ENCODE measurements around the gene NAA60. TPM values are rescaled to one million over a fixed set of nuclear protein-coding genes. Genes with fewer than 3 reads are reported as not detected.

Gene NAA60
- total RNA-seq: 31.0 and 36.2 TPM in 2 replicates

DNA sequence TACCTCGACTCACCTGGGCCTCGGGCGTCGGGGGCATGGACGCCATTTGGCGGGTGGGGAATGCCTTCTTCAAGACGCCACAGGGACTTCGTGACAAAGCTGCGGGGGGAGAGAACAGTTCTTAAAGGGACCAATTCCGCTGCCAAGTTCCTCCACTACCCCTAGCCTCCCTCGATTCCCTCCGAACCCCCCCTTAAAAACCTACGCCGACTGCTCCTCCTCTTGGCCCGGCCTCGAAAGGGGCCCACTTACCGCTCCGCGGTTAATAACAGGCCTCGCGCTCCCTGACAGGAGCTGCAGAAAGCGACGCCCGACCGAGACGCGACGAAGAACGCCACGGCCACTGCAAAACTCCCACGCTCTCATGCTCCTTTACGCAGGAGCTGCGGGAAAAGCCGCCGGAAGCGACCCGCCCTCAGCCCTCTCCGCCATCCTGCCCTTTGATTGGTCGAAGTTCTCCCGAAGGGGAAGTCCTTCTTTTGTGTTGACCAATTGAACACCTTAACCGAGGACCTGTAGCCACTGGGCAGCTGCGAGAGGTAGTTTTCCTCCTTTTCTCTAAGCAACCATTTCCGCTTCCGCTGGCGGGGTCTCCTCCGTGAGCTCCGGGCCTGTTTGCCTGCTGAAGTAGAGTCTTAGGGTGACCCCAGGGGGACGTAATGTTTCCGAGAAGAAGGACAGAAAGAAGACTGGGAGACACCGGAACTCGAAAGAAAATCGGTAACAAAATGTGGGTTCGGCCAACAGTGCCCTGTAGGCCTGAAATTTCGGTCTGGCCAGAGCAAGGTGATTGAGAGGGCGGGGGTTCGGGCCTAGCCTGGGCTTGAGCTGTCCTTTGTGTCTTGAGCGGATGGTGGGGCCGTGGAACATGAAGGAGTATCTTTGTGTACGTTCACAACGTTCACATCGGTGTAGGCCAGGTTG lies at the start of gene NAA60, which contains the start of gene ZNF597:
NAA60 (plus strand) TSS at position 573 of the 924 bp plus-strand sequence. CDS start 32,548 bp downstream, outside the sequence.
ZNF597 (minus strand) TSS at position 397 of the 924 bp plus-strand sequence; CDS start at position 46, 351 bp downstream.
- Mint-ChIP-seq H3K4me1 (ENCODE audit: low read depth) (peaks cover 14% of the 10 kb centered on the region), H3K27ac (peak within 1 kb of the TSS; percentile 97), H3K9me3 (peaks cover 37% of the 10 kb centered on the region), H3K4me3 (ENCODE audit: low read depth) (peak within 1 kb of the TSS; percentile 97), H3K36me3 (ENCODE audit: low read depth) (peaks cover 75% of the 10 kb centered on the region), H3K27me3 (ENCODE audit: low read depth) (no peaks in the 10 kb centered on the region)
- DNase-seq (ENCODE audit: low spot score): peak; percentile 79
- intact Hi-C loops (cut with micrococcal nuclease): loop anchor here (1.0 kb wide), 1 partner anchor 42 kb away; the partner anchor contains the start of genes ZNF174 and ZSCAN32

GRCh38 chr16:3400446-3400778 lies 43.1 kb upstream of the NAA60 start:
- Mint-ChIP-seq H3K4me3 (ENCODE audit: low read depth) (peak overlapping the region; percentile 91), H3K27me3 (ENCODE audit: low read depth) (no peaks in the 10 kb centered on the region), H3K4me1 (ENCODE audit: low read depth) (peaks cover 18% of the 10 kb centered on the region), H3K36me3 (ENCODE audit: low read depth) (peaks cover 80% of the 10 kb centered on the region), H3K9me3 (peaks cover 67% of the 10 kb centered on the region), H3K27ac (peak overlapping the region; percentile 54)
- no peak for DNase-seq (ENCODE audit: low spot score)
- intact Hi-C loops (cut with micrococcal nuclease): loop anchor here (2.0 kb wide), 2 partner anchors 100 to 166 kb away; partner anchors contain the start of genes CLUAP1 and ZNF200

DNA sequence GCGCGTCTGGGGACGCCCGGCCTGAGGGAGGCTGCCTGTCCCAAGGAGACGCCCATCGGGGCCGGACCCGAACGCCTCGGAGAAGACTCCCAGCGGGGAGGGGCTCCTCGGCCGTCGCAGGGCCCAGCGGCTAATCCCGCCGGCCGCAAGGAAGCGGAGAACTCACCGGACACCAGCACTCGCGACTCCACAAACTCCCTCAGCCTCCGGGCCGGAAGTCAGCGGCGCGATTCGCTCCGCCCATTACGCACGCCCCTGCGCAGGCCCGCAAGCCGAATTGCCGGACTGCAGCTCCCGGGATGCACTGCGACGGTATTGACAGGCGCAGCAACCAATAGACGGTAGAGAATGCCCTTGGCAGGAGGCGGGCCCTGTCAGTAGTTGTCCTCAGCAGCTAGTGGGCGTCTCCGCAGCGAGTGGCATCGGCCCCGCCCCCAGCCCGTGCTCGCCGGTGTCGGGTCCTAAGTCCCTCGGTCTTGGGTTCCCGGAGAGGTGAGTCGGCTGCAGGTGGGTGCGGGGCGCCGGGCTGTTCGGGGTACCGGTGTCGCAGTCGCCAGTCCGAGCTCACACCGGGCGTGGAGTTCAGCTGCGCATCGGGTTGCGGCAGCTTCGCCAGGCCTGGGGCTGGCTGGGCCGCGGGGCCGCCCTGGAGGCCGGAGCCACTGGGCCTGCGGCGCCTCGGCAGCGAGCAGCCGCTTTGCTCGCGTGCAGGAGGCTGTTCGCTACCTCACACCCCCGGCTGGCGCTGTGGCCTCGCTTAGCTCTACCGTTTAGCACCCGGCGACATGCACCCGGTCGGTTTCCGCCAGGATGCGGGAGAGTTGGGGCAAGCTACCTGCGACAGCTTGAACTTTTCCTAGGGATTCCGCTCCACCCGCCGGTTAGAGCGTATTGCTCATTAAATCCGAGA lies 42.4 kb upstream of the NAA60 start, which contains the start of the genes ZNF174 and ZSCAN32:
ZNF174 (plus strand) TSS at position 437 of the 910 bp plus-strand sequence. CDS start 790 bp downstream, outside the sequence.
ZSCAN32 (minus strand) TSS at position 226 of the 910 bp plus-strand sequence. CDS start 3,447 bp downstream, outside the sequence.
- H3K27ac Mint-ChIP-seq: peak within 1 kb of the TSS; percentile 76
- peak within 1 kb of the TSS; percentile 91 for H3K4me3 Mint-ChIP-seq (ENCODE audit: low read depth)
- intact Hi-C loops (cut with micrococcal nuclease): loop anchor here (1.0 to 2.0 kb wide), 7 partner anchors 42 to 166 kb away; partner anchors contain the start of genes CLUAP1, NAA60, TIGD7 and ZNF200
- peaks cover 70% of the 10 kb centered on the region for H3K9me3 Mint-ChIP-seq
- peaks cover 18% of the 10 kb centered on the region for H3K4me1 Mint-ChIP-seq (ENCODE audit: low read depth)
- H3K27me3 Mint-ChIP-seq (ENCODE audit: low read depth): no peaks in the 10 kb centered on the region
- peaks cover 80% of the 10 kb centered on the region for H3K36me3 Mint-ChIP-seq (ENCODE audit: low read depth)
- peak; percentile 99 for DNase-seq (ENCODE audit: low spot score)

DNA sequence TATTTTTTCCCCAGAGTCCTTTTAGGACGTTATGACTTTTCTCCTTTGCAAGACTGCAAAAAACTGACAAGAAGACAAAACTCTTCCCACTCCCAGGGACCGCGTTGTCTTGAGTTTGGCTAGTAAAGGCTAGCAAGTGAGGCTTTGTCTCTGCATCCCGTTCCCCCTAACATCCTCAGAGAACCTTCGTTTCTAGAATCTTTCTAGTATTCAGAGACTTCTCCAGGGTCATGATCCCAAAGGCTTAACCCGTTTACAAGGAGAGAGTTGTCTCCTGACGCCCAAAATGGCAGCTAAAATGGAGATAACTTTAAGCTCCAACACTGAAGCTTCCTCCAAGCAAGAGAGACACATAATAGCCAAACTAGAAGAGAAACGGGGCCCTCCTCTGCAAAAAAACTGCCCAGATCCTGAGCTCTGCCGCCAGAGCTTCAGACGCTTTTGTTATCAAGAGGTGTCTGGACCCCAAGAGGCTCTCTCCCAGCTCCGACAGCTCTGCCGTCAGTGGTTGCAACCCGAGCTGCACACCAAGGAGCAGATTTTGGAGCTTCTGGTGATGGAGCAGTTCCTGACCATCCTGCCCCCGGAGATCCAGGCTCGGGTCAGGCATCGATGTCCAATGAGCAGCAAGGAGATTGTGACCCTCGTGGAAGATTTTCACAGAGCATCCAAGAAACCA lies 41.6 kb upstream of the NAA60 start:
- H3K27me3 Mint-ChIP-seq (ENCODE audit: low read depth): no peaks in the 10 kb centered on the region
- peak overlapping the region; percentile 91 for H3K4me3 Mint-ChIP-seq (ENCODE audit: low read depth)
- peak overlapping the region; percentile 76 for H3K27ac Mint-ChIP-seq
- DNase-seq (ENCODE audit: low spot score): no peak
- peaks cover 80% of the 10 kb centered on the region for H3K36me3 Mint-ChIP-seq (ENCODE audit: low read depth)
- H3K9me3 Mint-ChIP-seq: peaks cover 70% of the 10 kb centered on the region
- H3K4me1 Mint-ChIP-seq (ENCODE audit: low read depth): peaks cover 18% of the 10 kb centered on the region
- intact Hi-C loops (cut with micrococcal nuclease): loop anchor here (1.0 to 2.0 kb wide), 7 partner anchors 41 to 167 kb away; partner anchors contain the start of genes CLUAP1, NAA60, TIGD7 and ZNF200

- Mint-ChIP-seq H3K4me1 (ENCODE audit: low read depth) (peaks cover under 1% of the 10 kb centered on the region), H3K9me3 (peaks cover 85% of the 10 kb centered on the region), H3K27me3 (ENCODE audit: low read depth) (no peaks in the 10 kb centered on the region), H3K27ac (no peak overlapping the region), H3K36me3 (ENCODE audit: low read depth) (peaks cover 71% of the 10 kb centered on the region), H3K4me3 (ENCODE audit: low read depth) (no peak overlapping the region)
- DNase-seq (ENCODE audit: low spot score): no peak
- intact Hi-C loops (cut with micrococcal nuclease): no loop called here
Measured at GRCh38 chr16:3408561-3409197, 34.8 kb upstream of the NAA60 start.

GRCh38 chr16:3413730-3414379 lies 29.6 kb upstream of the NAA60 start:
- Mint-ChIP-seq H3K36me3 (ENCODE audit: low read depth) (peaks cover 22% of the 10 kb centered on the region), H3K27me3 (ENCODE audit: low read depth) (no peaks in the 10 kb centered on the region), H3K27ac (no peak overlapping the region), H3K4me3 (ENCODE audit: low read depth) (no peak overlapping the region), H3K9me3 (peaks cover 67% of the 10 kb centered on the region), H3K4me1 (ENCODE audit: low read depth) (no peaks in the 10 kb centered on the region)
- intact Hi-C loops (cut with micrococcal nuclease): no loop called here
- DNase-seq (ENCODE audit: low spot score): no peak

DNA sequence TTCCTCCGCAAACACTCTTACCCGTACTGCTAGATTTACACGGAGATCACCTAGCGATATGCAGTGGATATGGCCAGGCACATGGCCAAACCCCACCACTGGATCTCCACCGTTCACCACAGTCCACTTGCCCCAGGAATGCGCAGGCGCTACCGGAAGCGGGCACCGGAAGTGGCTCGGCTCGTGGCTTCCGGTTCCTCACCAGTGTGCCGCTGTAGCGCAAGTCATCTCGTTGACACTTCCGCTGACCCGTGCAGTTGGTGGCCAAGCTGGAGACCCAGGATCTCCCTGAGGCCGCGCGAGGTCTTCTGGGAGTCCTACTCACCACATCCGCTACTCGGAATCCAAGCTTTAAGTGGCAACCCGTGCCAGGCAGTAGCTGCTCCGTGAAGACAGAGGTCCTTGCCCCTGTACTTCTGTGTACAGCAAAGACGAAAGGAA lies 11.7 kb upstream of the NAA60 start:
- no peak overlapping the region for H3K27ac Mint-ChIP-seq
- intact Hi-C loops (cut with micrococcal nuclease): no loop called here
- no peak overlapping the region for H3K4me3 Mint-ChIP-seq (ENCODE audit: low read depth)
- H3K9me3 Mint-ChIP-seq: peaks cover 28% of the 10 kb centered on the region
- peaks cover 47% of the 10 kb centered on the region for H3K36me3 Mint-ChIP-seq (ENCODE audit: low read depth)
- H3K4me1 Mint-ChIP-seq (ENCODE audit: low read depth): peaks cover 13% of the 10 kb centered on the region
- peak; percentile 20 for DNase-seq (ENCODE audit: low spot score)
- no peaks in the 10 kb centered on the region for H3K27me3 Mint-ChIP-seq (ENCODE audit: low read depth)

DNA sequence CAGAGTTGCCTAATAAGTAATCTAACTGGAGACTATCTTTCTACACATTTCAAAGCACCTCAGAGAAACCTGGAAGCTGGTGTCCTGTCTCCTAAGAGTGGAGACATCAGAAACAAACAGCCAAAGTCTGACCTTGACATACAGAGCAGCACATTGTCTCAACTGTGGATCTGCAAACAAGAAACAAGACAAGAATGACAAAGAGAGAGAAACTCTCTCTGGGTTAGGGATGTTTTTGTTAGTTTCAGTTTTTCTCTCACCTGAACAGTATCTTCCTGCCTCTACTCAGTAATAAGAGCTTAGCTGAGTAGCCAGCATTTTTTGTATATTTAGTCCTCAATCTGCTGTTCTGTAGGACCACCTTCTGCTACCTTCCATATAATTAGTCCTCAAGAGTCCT lies 9.1 kb upstream of the NAA60 start:
- Mint-ChIP-seq H3K27ac (no peak overlapping the region), H3K36me3 (ENCODE audit: low read depth) (peaks cover 70% of the 10 kb centered on the region), H3K9me3 (peaks cover 31% of the 10 kb centered on the region), H3K27me3 (ENCODE audit: low read depth) (no peaks in the 10 kb centered on the region), H3K4me3 (ENCODE audit: low read depth) (no peak overlapping the region), H3K4me1 (ENCODE audit: low read depth) (peaks cover 13% of the 10 kb centered on the region)
- no peak for DNase-seq (ENCODE audit: low spot score)
- intact Hi-C loops (cut with micrococcal nuclease): no loop called here

GRCh38 chr16:3439637-3440036 lies 3.8 kb upstream of the NAA60 start:
- Mint-ChIP-seq H3K36me3 (ENCODE audit: low read depth) (peaks cover 68% of the 10 kb centered on the region), H3K27ac (no peak overlapping the region), H3K9me3 (peaks cover 30% of the 10 kb centered on the region), H3K4me1 (ENCODE audit: low read depth) (peaks cover 10% of the 10 kb centered on the region), H3K4me3 (ENCODE audit: low read depth) (no peak overlapping the region), H3K27me3 (ENCODE audit: low read depth) (no peaks in the 10 kb centered on the region)
- DNase-seq (ENCODE audit: low spot score): no peak
- intact Hi-C loops (cut with micrococcal nuclease): no loop called here

DNA sequence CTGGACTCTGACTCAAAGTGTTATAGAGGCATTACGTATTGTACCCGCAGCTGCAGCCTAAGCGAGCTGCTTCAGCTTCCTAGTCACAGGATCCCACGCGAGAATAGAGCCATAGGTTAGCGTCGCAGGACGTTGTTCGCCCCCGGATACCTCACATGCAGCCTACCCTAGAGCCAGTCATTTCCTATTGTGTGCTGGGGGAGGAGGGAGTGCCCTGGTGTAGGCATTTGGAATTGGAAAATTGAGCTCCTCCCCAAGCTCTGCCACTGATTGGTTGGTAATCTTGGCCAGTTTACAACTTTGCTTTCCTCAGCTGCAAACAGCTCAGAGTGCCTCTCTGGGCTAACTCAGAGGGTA lies 530 bp downstream of the NAA60 start:
- DNase-seq (ENCODE audit: low spot score): no peak
- intact Hi-C loops (cut with micrococcal nuclease): no loop called here
- peaks cover 38% of the 10 kb centered on the region for H3K9me3 Mint-ChIP-seq
- H3K27ac Mint-ChIP-seq: peak overlapping the region; percentile 97
- H3K4me3 Mint-ChIP-seq (ENCODE audit: low read depth): peak overlapping the region; percentile 97
- H3K4me1 Mint-ChIP-seq (ENCODE audit: low read depth): peaks cover 14% of the 10 kb centered on the region
- H3K27me3 Mint-ChIP-seq (ENCODE audit: low read depth): no peaks in the 10 kb centered on the region
- peaks cover 76% of the 10 kb centered on the region for H3K36me3 Mint-ChIP-seq (ENCODE audit: low read depth)

- Mint-ChIP-seq H3K27me3 (ENCODE audit: low read depth) (no peaks in the 10 kb centered on the region), H3K36me3 (ENCODE audit: low read depth) (peaks cover 27% of the 10 kb centered on the region), H3K27ac (no peak overlapping the region), H3K9me3 (peaks cover 5% of the 10 kb centered on the region), H3K4me3 (ENCODE audit: low read depth) (no peak overlapping the region), H3K4me1 (ENCODE audit: low read depth) (peaks cover 19% of the 10 kb centered on the region)
- DNase-seq (ENCODE audit: low spot score): no peak
- intact Hi-C loops (cut with micrococcal nuclease): no loop called here
Measured at GRCh38 chr16:3454093-3454492, 10.6 kb downstream of the NAA60 start.

Measured in activated T-helper 2 cell treated with anti-CD3 and anti-CD28 coated beads, Interferon-gamma antibody, Interleukin-2, Interleukin-4, amounts not matched to agents 10 μg/mL and 5 μg/mL and 100 μg/mL, durations not matched to agents 14 hours and 24 hours and 36 hours (primary cell).